SKM-1 (cell line): ENCODE results near the gene SLC17A7.

Source experiments
- DNase-seq: peaks from one replicate; lab custom pipeline; 2025; ENCODE audit not compliant: unreplicated experiment; lab: John Stamatoyannopoulos, UW

SLC17A7 gene

GRCh38 chr19:49411681-49412326 lies 29.5 kb downstream of the SLC17A7 start:
- no peak for DNase-seq

DNA sequence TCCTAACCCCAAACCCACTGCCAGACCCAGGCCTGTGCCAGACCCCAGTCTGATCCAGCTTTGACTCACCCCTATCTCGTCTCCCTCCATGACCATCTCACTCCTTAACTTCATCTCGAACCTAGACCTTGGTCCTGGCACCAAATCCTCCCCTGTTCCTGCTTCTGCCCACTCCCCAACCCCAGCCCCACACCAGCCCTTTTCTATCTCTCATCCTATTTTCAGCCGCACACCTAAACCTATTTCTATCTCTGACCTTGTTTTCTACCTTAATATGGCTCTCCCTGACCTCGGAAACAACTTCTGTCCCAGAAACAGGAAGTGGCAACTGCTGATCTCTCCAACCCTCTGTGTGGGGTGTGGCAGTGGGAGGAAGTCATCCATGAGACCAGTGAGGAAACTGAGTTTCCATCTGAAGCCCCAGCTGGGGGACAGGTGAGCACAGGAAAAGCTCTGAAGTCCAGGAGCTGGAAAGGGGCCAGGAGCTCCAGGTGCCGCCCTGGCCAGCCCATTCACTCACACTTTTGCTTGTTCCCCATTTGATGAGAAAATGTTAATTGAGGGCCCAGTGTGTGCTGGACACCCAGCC lies 31.8 kb downstream of the SLC17A7 start:
- DNase-seq = peak; percentile 20

DNA sequence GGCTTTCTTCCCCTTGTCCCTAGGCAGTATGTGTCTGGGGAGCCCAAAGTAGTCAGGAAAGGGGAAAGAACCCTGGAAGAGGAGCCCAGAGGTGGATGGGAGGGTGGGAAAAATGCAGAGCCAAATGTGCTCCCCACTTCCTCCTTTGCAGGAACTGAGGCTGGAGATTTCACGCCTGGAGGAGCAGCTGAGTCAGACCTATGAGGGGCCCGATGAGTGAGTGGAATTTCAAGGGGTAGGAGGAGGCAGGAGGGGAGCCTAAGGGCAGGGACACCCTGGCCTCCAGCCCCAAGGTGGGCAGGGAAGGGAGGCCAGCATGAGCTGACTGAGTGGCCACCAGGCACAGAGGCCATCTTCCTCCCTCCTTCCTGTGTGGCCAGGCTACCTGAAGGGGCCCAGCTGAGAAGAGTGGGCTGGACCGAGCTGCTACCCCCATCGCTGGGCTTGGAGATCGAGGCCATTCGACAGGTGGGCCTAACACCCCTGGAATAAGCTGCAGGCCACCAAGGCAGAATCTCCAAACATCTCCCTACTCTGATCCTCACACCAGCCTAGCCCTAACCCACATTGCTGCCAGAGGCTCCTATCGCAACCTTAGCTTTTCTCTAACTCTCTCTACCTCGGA lies 32.4 kb downstream of the SLC17A7 start:
- DNase-seq = no peak

- no peak for DNase-seq
Observed at GRCh38 chr19:49407482-49408015, 33.8 kb downstream of the SLC17A7 start.

DNA sequence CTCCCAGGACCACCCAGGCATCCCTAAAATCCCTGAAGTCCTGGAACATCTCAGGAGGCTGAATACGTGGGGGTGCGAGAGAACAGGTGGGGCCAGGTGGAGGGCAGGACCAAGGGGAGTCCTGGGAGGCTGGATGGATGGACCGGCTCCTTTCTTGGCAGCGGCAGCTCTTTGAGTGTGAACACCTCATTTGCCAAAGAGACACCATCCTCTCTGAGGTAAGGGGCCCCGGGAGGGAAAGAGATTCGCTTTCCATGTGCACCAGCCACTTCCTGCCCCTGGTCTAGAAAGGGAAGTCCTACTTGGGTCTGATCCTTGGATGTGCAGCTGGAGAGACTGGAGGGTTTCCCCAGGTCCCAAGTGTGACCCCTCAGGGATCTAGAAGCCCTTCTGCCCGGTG lies 34.2 kb downstream of the SLC17A7 start:
- DNase-seq = no peak

DNA sequence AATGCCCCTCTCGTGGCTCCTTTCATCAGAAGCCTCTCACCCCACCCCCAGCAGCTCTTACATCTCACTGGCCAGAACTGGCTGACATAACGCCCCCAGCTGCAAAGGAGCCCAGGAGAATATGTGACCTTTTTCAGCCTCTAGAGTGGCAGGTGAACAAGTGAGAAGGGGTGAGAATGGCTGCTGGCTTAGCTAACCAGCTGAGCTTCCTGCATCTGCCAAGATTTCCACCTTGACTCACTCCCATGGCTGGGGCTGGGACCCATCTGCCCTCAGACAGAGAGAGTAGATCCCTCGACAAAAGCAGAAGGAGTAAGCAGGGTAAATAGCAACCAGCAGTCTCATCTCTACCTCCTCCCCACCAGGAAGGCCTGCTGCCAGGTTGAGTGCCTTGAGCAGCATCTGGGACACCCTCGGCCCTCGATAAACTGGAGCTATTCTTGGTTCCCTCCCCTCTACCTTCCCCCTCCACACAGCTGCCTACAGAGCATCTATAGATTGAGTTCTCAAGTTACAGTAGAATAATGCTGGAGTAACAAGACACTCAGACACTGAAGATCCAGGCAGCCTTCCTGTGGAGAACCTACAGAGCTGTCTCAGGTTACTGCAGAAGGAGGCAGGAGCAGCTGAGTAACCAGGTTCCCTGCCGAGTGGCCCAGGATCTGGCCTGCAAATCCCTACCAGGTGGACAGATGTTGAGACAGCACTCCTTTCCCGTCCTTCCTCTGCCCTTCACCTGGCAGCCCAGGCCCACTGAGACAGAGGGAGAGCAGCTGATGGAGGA lies 37.7 kb downstream of the SLC17A7 start:
- DNase-seq = no peak

DNA sequence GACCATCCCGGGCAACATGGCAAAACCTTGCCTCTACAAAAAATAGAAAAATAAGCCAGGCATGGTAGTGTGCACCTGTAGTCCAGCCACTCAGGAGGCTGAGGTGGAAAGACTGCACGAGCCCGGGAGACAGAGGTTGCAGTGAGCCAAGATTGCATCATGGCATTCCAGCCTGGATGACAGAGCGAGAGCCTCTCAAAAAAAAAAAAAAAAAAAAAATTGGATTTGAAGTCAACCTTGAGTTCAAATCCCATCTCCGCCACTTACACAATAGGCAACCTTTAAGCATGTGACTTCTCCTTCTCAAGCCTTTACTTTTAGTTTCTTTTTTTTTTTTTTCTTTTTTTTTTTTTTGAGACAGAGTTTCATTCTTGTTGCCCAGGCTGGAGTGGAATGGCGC lies 41.3 kb downstream of the SLC17A7 start:
- DNase-seq = no peak

- no peak for DNase-seq
Observed at GRCh38 chr19:49398931-49399330, 42.4 kb downstream of the SLC17A7 start.

DNA sequence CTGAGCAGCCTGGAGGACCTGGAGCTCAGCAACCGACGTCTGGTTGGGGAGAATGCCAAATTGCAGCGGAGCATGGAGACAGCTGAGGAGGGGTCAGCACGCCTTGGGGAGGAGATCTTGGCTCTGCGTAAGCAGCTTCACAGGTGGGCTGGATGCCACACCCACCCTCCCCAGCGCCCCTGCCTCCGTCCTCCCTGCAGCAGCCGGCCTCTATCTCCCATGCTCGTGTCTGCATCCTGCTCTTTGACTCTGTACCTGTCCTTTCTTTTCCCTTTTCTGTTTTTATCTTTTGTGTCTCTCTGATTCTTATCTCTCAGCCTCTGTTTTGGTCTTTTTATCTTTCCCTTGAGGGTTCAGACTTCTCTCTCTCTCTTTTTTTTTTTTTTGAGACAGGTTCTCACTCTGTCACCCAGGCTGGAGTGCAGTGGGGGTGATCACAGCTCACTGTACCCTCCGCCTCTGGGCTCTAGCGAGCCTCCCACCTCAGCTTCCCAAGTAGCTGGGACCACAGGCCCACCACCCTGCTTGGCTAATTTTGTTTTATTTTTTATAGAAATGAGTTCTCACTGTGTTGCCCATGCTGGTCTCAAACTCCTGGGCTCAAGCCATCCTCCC lies 43.2 kb downstream of the SLC17A7 start:
- DNase-seq = no peak

DNA sequence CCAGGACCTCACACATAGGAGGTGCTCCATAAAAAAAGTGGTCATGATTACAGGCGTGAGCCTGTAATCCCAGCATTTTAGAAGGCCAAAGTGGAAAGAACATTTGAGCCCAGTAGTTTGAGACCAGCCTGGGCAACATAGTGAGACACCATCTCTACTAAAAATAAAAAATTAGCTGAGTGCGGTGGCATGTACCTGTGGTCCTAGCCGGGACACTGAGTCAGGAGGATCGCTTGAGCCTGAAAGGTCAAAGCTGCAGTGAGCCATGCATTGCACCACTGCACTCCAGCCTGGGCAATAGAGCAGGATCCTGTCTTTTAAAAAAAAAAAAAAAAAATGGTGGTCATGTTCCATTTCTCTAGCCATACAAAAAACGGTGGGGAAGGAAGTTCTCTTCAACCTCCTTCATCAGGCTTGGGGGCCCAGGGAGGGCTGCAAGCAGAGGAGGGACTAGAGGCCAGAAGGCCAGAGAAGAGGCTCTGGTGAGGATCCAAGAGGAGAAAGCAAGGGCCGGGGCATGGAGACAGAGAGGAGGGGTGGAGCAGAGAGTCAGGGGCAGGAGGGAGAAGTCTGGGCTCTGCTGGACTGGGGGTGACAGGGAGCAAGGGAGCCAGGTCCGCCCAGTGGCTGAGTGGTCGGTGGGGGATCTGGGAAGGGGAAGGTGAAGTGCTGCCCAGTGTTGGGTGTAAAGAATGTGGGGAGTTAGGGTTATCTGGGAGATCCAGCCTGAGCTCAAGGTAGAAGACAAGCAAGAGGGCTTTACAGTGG lies 44.4 kb downstream of the SLC17A7 start:
- no peak for DNase-seq

- DNase-seq = no peak
Observed at GRCh38 chr19:49395581-49396407, 45.5 kb downstream of the SLC17A7 start.

DNA sequence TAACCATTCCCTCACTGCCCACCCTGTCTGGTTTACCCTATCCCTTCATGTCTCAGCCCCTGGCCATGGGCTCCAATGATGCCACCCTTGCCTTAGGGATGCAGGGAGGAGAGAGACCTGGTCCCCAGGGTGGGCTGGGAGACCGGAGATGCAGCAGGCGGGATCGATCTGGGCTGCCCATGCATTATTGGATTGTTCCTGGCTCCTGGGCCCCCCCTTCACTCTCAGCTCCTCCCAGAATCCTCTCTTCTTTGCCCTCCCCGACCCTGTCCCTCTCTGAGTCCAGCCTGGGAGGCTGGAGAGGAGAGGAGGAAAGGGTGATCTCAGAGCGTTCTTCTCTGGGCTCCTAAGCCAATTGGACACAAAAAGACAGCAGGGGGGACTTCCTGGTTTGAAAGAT lies 47.4 kb downstream of the SLC17A7 start:
- no peak for DNase-seq

DNA sequence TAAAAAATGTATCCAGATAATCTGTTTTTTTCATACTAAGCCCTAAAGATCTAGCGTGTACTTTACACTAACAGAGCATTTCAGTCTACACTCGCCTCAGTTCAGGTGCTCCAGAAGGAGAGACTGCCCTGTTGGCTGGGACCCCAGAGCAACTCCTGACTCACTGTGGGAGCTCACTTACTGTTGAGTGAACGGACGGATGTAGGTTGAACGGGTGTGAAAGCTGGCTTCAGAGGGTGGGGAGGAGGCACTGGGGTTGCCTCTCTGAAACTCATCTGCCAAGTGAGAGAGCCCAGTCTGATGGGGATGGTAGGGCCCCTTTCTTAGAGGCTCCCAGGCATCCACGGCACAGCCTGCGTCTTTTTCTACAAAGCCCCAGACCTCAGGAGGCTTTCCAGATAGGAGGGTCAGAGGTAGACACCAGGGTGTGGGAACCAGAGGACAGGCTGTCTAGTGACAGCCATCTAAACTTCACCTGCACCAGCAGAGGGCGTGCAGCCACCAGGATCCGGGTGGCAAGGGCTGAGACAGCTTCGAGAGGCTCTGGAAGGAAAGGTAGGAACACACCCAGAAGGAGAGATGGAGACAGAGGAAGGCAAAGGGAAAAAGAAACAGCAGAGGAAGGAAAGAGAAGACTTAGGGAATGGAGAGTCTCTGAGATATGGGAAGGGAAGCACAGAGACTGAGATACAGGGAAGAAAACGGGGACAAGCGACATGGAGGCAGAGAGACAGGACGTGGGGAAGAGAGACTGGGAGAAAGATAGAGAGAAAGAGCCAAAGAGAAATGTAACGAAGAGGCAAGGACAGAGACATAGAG lies 49.5 kb downstream of the SLC17A7 start:
- peak; percentile 11 for DNase-seq

- no peak for DNase-seq
Observed at GRCh38 chr19:49390929-49391359, 50.4 kb downstream of the SLC17A7 start.

- no peak for DNase-seq
Observed at GRCh38 chr19:49390131-49390928, 51.0 kb downstream of the SLC17A7 start.

DNA sequence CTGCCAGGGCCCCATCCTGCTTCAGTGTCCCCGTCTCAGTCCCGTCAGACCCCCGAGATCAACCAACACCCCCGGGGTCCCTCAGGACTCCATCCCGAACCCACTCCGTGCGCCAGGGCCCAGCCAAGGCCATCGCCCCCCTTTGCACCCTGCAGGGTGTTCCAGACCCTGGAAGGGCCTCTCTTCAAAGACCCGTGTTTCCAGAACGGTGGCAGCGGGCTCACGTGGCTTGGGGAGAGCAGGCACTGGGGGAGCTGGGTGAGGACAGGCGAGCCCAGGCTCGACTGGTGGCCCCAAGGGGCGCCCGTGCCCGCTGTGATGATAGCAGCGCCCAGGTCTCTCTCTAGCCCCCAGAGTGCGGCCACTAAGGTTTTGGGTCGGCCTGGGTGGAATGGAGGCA lies 51.9 kb downstream of the SLC17A7 start:
- no peak for DNase-seq

- DNase-seq = no peak
Observed at GRCh38 chr19:49387936-49388372, 53.4 kb downstream of the SLC17A7 start, which contains the start of gene KASH5. Gene KASH5, plus strand, starts transcription at chr19:49388249. Its CDS starts 2,635 bp downstream, at chr19:49390884.

GRCh38 chr19:49383599-49383998 lies 57.7 kb downstream of the SLC17A7 start:
- DNase-seq = no peak
